DMS153 (cell line): ENCODE results near the gene P3H2.

ENCODE experiments used
- DNase-seq: peaks from one replicate; lab custom pipeline; 2025; lab: John Stamatoyannopoulos, UW

P3H2 gene

DNA sequence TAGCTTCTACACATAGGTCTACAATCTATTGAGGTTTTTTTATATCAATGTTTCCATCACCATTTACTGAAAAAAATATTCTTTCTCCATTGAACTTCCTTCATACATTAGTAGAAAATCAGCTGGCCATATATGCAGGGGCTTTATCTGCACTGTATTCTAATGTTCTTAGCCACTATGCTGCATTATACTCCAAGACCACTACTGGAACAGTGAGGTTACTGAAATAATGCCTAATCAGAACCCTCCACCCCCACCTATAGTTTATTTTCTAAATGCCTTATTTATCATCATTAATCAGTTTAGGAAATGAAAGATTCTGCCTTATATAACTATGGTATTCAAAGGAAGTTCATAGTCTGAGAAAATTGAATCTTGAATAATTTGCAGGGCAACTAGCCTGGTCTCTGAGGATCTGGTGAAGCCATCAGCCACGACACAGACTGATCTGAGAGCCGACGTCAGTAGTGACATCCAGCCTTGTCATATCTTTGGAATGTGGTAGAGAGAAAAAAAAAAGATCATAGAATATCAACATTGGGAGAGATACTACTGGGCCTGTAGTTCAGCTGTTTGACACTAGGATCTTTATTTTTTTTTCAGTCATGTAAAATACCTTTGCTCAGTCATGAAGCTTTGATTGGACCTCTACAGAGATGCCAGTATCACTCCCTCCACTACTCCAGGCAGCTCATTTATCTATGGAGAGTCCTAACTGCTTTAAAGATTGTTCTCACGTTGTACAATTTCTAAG lies 66.6 kb downstream of the P3H2 start:
- DNase-seq: no peak

- no peak for DNase-seq
Measured at GRCh38 chr3:190051641-190052040, 69.1 kb downstream of the P3H2 start.

- no peak for DNase-seq
Measured at GRCh38 chr3:190048932-190049441, 71.7 kb downstream of the P3H2 start.

GRCh38 chr3:190044974-190045373 lies 75.7 kb downstream of the P3H2 start:
- no peak for DNase-seq

DNA sequence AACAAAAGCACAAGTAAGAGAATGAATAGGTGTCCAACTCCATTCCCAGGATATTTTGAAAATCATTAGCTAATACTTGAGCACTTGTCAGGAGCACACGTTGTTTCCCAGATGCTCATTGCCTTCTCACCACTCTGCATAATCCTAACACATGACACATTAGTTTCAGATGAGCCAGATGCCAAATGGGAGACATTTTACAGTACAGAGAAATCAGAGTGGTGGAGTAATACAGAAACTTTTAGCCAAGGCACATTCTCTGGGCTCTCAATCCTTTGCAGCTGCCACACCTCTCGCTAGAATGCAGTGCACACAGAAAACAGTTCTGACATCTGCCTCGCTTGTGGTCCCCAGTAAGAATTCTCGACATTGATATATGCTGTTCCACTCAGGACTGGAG lies 76.6 kb downstream of the P3H2 start:
- DNase-seq: no peak

DNA sequence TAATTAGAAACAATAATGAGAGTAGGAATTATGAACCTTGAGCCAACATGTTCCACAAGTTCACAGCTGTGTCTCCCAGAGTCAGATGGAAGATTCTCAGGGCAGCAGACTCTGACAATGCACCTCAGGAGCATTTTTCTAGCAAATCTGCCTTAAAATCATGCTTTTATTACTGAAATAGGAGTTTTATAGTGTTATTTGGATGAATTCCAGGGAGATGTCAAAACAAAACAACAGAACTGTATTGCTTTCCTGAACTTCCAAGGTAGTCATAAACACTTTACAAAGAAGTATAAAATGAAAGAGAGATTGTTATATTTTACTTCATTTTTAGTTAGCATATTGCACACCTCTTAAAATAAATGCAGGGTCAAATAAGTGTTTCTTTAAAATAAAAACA lies 77.0 kb downstream of the P3H2 start:
- no peak for DNase-seq

DNA sequence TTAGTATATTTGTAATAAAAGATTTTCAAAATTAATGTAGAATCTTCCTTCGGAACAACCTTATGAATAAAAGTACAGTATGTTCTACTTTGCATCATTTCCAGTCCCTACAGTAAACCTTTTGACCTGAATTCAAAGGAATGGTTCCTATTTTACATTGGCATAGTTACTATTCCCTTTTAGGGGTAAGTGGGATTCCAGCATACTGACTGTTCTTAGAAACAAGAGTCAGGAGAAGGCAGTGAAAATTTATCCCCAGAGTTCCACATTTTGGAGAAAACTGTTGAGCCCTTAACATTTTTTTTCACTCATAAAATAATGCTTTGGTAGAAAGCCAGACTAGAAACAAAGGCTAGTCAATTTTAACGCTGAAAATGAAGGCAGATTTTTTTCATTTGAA lies 78.1 kb downstream of the P3H2 start:
- no peak for DNase-seq

DNA sequence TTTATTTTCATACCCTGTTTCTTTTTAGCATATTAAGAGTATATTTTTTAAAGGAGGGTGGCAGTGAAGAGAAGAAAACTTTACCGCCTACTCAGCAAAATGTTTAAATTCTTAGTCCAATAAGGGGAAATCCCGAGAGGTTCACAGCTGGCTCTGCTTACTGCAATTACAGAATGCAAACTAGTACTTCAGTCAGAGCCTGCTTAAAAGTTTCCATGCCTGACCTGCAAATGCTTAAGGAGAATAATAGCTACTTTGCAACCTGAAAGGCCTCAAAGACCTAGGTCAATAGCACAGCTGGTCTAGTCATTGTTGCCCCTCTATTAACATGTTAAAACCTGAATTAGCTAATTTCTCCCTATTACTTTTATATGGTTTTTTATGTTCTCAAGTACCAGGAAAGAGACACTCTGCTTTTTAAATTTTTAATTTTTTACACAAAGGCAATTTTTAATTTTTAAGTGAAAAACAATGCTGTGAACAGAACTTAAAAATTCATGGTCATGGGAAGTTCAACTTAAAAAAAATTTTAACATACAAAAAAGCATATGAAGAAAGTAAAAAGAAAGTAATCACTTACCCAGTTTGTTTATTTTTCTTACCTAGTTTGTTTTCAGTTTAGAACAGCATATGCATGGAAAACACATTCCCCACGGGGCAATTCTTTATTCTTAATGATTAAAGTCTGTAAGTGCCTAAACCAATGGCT lies 79.2 kb downstream of the P3H2 start:
- no peak for DNase-seq

GRCh38 chr3:190040145-190040544 lies 80.6 kb downstream of the P3H2 start:
- no peak for DNase-seq

GRCh38 chr3:190038050-190038933 lies 82.4 kb downstream of the P3H2 start:
- DNase-seq: peak; percentile 70

GRCh38 chr3:190036631-190037030 lies 84.1 kb downstream of the P3H2 start:
- DNase-seq: no peak

GRCh38 chr3:190034446-190034845 lies 86.3 kb downstream of the P3H2 start:
- DNase-seq: no peak

GRCh38 chr3:190032923-190033322 lies 87.8 kb downstream of the P3H2 start:
- no peak for DNase-seq

DNA sequence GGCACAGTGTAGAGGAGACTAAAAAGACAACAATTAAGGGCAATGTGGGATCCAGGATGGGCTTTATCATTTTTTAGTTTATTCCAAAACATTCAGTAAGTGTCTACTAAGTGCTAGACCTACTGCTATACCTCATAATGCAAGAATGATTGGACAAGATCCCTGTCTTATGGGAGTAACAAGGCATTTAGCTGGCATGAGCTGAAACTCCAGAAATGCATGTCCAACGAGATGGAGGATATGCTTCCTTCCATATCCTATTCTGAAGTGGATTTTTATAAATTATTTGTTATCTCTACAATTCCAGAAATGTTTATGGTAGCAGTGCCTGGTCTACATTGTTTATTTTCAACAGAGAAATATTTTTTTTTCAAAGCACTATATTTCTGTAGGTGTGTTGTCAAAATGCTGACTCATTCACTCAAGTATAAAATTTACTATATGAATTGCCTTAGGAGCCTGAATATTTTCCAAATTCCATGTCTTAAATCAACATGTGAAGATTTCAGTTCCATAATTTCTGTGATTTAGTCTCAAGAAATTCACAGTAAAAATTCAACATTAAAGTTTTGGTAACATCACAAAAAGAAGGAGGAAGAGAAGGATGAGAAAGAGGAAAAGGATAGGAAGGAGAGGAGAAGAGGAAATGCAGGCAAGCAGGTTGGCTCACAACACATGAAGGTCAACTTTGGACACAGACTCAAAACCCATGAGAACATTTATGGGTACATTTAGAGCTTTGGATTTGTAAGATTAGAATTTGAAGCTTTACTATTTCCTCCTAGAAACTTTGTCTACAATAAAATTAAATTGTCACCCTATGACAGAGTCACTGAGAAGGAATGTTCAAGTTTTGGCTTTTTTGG lies 88.6 kb downstream of the P3H2 start:
- no peak for DNase-seq

GRCh38 chr3:190027116-190027515 lies 93.6 kb downstream of the P3H2 start:
- no peak for DNase-seq

GRCh38 chr3:190026154-190026553 lies 94.5 kb downstream of the P3H2 start:
- DNase-seq: no peak

GRCh38 chr3:190024912-190025311 lies 95.8 kb downstream of the P3H2 start:
- DNase-seq: no peak

GRCh38 chr3:190019844-190020243 lies 100.9 kb downstream of the P3H2 start:
- no peak for DNase-seq

DNA sequence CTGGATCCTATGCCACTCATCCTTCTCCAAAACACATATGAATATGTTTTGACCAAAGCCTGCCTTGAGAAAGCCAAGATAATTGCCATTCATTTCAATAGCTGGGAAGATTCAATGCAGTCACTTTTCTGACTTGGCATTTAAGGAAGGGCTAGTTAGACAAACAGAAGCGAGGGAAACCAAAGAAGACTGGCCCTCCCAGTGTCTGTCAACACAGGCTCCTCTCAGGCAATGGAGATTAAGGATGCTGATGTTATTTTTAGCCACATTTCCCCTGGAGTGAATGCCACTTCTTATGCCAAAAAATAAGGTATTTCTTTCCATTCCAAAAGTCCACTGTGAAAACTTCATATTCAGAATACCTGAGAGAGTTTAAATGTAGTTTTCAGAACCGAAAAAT lies 101.7 kb downstream of the P3H2 start:
- no peak for DNase-seq

GRCh38 chr3:190018460-190018859 lies 102.2 kb downstream of the P3H2 start:
- no peak for DNase-seq

- DNase-seq: peak; percentile 33
Measured at GRCh38 chr3:190017521-190018288, 103.0 kb downstream of the P3H2 start.
